Measurements from ENCODE around the gene PTGES.
"Not testable (repeated sequence)": the region's sequence is repeated elsewhere in the genome, so short reads cannot be mapped to it uniquely, and the experiment has no call there.

Gene PTGES

GRCh38 chr9:129752900-129753729, at the start of gene PTGES:
Gene PTGES, minus strand, starts transcription at chr9:129753042. Its CDS starts 30 bp downstream, at chr9:129753012.
- DNase-seq = peak; percentile 24

GRCh38 chr9:129801504-129801903, 48.7 kb upstream of the PTGES start:
- DNase-seq = no peak

GRCh38 chr9:129798973-129799372, 46.1 kb upstream of the PTGES start:
- no peak for DNase-seq

GRCh38 chr9:129796029-129796428, 43.2 kb upstream of the PTGES start:
- not testable (repeated sequence) for DNase-seq

- no peak for DNase-seq
Measured at GRCh38 chr9:129794549-129794948, 41.7 kb upstream of the PTGES start.

GRCh38 chr9:129786481-129786880, 33.6 kb upstream of the PTGES start:
- no peak for DNase-seq

- DNase-seq = no peak
Measured at GRCh38 chr9:129785866-129786265, 33.0 kb upstream of the PTGES start.

GRCh38 chr9:129784970-129785369, 32.1 kb upstream of the PTGES start:
- DNase-seq = not testable (repeated sequence)

- DNase-seq = peak; percentile 29
Measured at GRCh38 chr9:129783516-129784361, 30.9 kb upstream of the PTGES start.

- DNase-seq = no peak
Measured at GRCh38 chr9:129781981-129782380, 29.1 kb upstream of the PTGES start.

- DNase-seq = no peak
Measured at GRCh38 chr9:129781131-129781530, 28.3 kb upstream of the PTGES start.

- no peak for DNase-seq
Measured at GRCh38 chr9:129779560-129780190, 26.8 kb upstream of the PTGES start.

GRCh38 chr9:129778469-129778868, 25.6 kb upstream of the PTGES start:
- DNase-seq = no peak

- no peak for DNase-seq
Measured at GRCh38 chr9:129777769-129778130, 24.9 kb upstream of the PTGES start.

- DNase-seq = no peak
Measured at GRCh38 chr9:129776938-129777768, 24.3 kb upstream of the PTGES start.

- DNase-seq = no peak
Measured at GRCh38 chr9:129776566-129776937, 23.7 kb upstream of the PTGES start.

GRCh38 chr9:129776096-129776495, 23.3 kb upstream of the PTGES start:
- not testable (repeated sequence) for DNase-seq

GRCh38 chr9:129775448-129775798, 22.6 kb upstream of the PTGES start:
- DNase-seq = no peak

- DNase-seq = no peak
Measured at GRCh38 chr9:129774791-129775447, 22.1 kb upstream of the PTGES start.

GRCh38 chr9:129773262-129774048, 20.6 kb upstream of the PTGES start:
- no peak for DNase-seq

- no peak for DNase-seq
Measured at GRCh38 chr9:129770741-129771140, 17.9 kb upstream of the PTGES start.
